ENCODE data around the gene SARNP.
"Not testable (repeated sequence)": the region's sequence is repeated elsewhere in the genome, so short reads cannot be mapped to it uniquely, and the experiment has no call there.

GRCh38 chr12:55758575-55758974 lies 58.9 kb downstream of the SARNP start:
- TF ChIP-seq CTCF, POLR2A, EP300 (IDR thresholded peaks at IDR 0.05): not testable (repeated sequence)
